PC-3 (cell line): ENCODE data around the gene ZBTB46. TPM values are rescaled to one million over a fixed set of nuclear protein-coding genes. Genes with fewer than 3 reads are reported as not detected.
"Not testable (repeated sequence)": the region's sequence is repeated elsewhere in the genome, so short reads cannot be mapped to it uniquely, and the experiment has no call there.

Experiments
- ATAC-seq: fragments of 200-7000 bp; cut with Tn5 transposase; 2 replicates; pipeline ENCODE4 v1.9.1; 2020; ENCODE audit warnings: mild to moderate bottlenecking, moderate library complexity
- BruUV-seq: library from RNA; stranded (reverse); fragments of 400-500 nt; replicated peaks from 2 replicates; lab custom pipeline; 2021; lab: Mats Ljungman, UMichigan
- CTCF ChIA-PET: fragments of 300-600 bp; sonication (Branson Sonifier 250); formaldehyde crosslinking; loops from one replicate; lab custom pipeline; 2022; ENCODE audit warnings: antibody characterized with exemption; lab: Charles Lee
- POLR2A ChIA-PET: fragments of 300-600 bp; sonication (Branson Sonifier 250); formaldehyde crosslinking; loops from one replicate; lab custom pipeline; 2022; ENCODE audit warnings: antibody characterized with exemption; ENCODE audit not compliant: unreplicated experiment; lab: Charles Lee
- DNase-seq: peaks from one replicate; pipeline ENCODE4 v3.0.0-alpha.2; 2015
- H2AFZ ChIP-seq: fragments of 300-600 bp; sonication (generic); 2 replicates; pipeline ENCODE4 v1.6.0; 2016; ENCODE audit warnings: antibody characterized with exemption, low read length
- H3F3A ChIP-seq: fragments of 300-600 bp; sonication (generic); one replicate; pipeline ENCODE4 v1.6.0; 2017; ENCODE audit warnings: antibody characterized with exemption, low read length, control low read depth, mild to moderate bottlenecking; ENCODE audit not compliant: unreplicated experiment
- H3K27ac ChIP-seq: fragments of 300-600 bp; sonication (generic); 2 replicates; pipeline ENCODE4 v1.5.1; 2016; ENCODE audit warnings: mild to moderate bottlenecking, low read length
- H3K27me3 ChIP-seq: fragments of 300-600 bp; sonication (generic); 2 replicates; pipeline ENCODE4 v1.6.1; 2016; ENCODE audit warnings: low read length, mixed read lengths
- H3K36me3 ChIP-seq: fragments of 300-600 bp; sonication (generic); 2 replicates; pipeline ENCODE4 v1.6.1; 2016; ENCODE audit warnings: low read depth, mixed run types, low read length, mixed read lengths
- H3K4me1 ChIP-seq: fragments of 300-600 bp; sonication (generic); 2 replicates; pipeline ENCODE4 v1.5.1; 2016; ENCODE audit warnings: low read length; ENCODE audit not compliant: insufficient read depth
- H3K4me2 ChIP-seq: fragments of 300-600 bp; sonication (generic); 2 replicates; pipeline ENCODE4 v1.6.0; 2016; ENCODE audit warnings: low read length
- H3K4me3 ChIP-seq: fragments of 300-600 bp; sonication (generic); 2 replicates; pipeline ENCODE4 v1.5.1; 2016; ENCODE audit warnings: mild to moderate bottlenecking, low read length, mixed read lengths
- H3K79me2 ChIP-seq: fragments of 300-600 bp; sonication (generic); 2 replicates; pipeline ENCODE4 v1.6.1; 2017; ENCODE audit warnings: low read length, mixed read lengths
- H3K9ac ChIP-seq: fragments of 300-600 bp; sonication (generic); 2 replicates; pipeline ENCODE4 v1.6.0; 2016; ENCODE audit warnings: mild to moderate bottlenecking, low read length
- H3K9me2 ChIP-seq: fragments of 300-600 bp; sonication (generic); replicated peaks from 2 replicates; pipeline ENCODE4 v1.6.1; 2016; ENCODE audit warnings: mixed run types, low read length, mixed read lengths
- H3K9me3 ChIP-seq: fragments of 300-600 bp; sonication (generic); 2 replicates; pipeline ENCODE4 v1.6.1; 2016; ENCODE audit warnings: low read length, mixed read lengths
- H4K20me1 ChIP-seq: fragments of 300-600 bp; sonication (generic); 2 replicates; pipeline ENCODE4 v1.6.1; 2016; ENCODE audit warnings: low read length, mixed read lengths
- CTCF ChIP-seq: fragments of 300-600 bp; sonication (generic); conservative IDR thresholded peaks from 2 replicates; pipeline ENCODE4 v1.5.1; 2017; ENCODE audit warnings: antibody characterized with exemption, low read depth, mild to moderate bottlenecking, low read length
- EZH2 ChIP-seq: fragments of 300-600 bp; sonication (generic); IDR thresholded peaks from one replicate; pipeline ENCODE4 v1.6.1; 2017; ENCODE audit warnings: antibody characterized with exemption, mild to moderate bottlenecking, low read length; ENCODE audit not compliant: unreplicated experiment
- EZH2phosphoT487 ChIP-seq: fragments of 300-600 bp; sonication (generic); IDR thresholded peaks from 2 replicates; pipeline ENCODE4 v1.6.1; 2018; ENCODE audit warnings: mild to moderate bottlenecking, antibody characterized with exemption, low read length, borderline replicate concordance
- intact Hi-C: fragments of 100-400 bp; cut with micrococcal nuclease; formaldehyde crosslinking; loops from 2 replicates; pipeline ENCODE4 v1.9.0; 2023
- total RNA-seq: library from RNA; depleted of rRNA; stranded (reverse); fragments of >200 nt; gene quantifications from 2 replicates; pipeline ENCODE4 v1.2.3, GENCODE V29; 2014

ZBTB46 gene
- total RNA-seq, 1 experiment from 2014 or later, result 7.3 TPM

- Histone ChIP-seq H3K27me3 (no peaks in the 10 kb centered on the region), H2AFZ (no peak overlapping the region), H3F3A (no peaks in the 10 kb centered on the region), H3K9me3 (no peaks in the 10 kb centered on the region), H3K9ac (no peak overlapping the region), H3K27ac (no peak overlapping the region), H4K20me1 (no peaks in the 10 kb centered on the region), H3K79me2 (no peaks in the 10 kb centered on the region), H3K4me3 (no peak overlapping the region), H3K4me1 (no peaks in the 10 kb centered on the region), H3K36me3 (no peaks in the 10 kb centered on the region), H3K4me2 (no peak overlapping the region), H3K9me2 (no peaks in the 10 kb centered on the region)
- no peak for DNase-seq
- ATAC-seq, result no peak
- POLR2A ChIA-PET, result no interaction called here
- intact Hi-C loops, result no loop called here
- BruUV-seq, result no TSS peak
- TF ChIP-seq EZH2 (no peak), EZH2phosphoT487 (no peak), CTCF (no peak)
- CTCF ChIA-PET, result no interaction called here
Observed at GRCh38 chr20:63807654-63808053, 23.4 kb downstream of the ZBTB46 start.

- H3K4me1 ChIP-seq, result no peaks in the 10 kb centered on the region
- no peaks in the 10 kb centered on the region for H3K79me2 ChIP-seq
- intact Hi-C loops, result no loop called here
- no peak for TF ChIP-seq EZH2
- TF ChIP-seq CTCF, result no peak
- TF ChIP-seq EZH2phosphoT487, result no peak
- ChIA-PET POLR2A (interaction anchor here (0.5 kb wide), 1 partner anchor 51 kb away, joined by 3 read pairs; no protein-coding TSS in a partner anchor), CTCF (no interaction called here)
- no peak overlapping the region for H3K4me2 ChIP-seq
- no TSS peak for BruUV-seq
- H4K20me1 ChIP-seq, result no peaks in the 10 kb centered on the region
- no peaks in the 10 kb centered on the region for H3K9me3 ChIP-seq
- ATAC-seq, result no peak
- no peak overlapping the region for H2AFZ ChIP-seq
- H3K9ac ChIP-seq, result no peak overlapping the region
- no peak overlapping the region for H3K27ac ChIP-seq
- no peak overlapping the region for H3K4me3 ChIP-seq
- H3K27me3 ChIP-seq, result no peaks in the 10 kb centered on the region
- H3F3A ChIP-seq, result no peaks in the 10 kb centered on the region
- H3K9me2 ChIP-seq, result no peaks in the 10 kb centered on the region
- no peak for DNase-seq
- H3K36me3 ChIP-seq, result no peaks in the 10 kb centered on the region
Observed at GRCh38 chr20:63804308-63804636, 26.8 kb downstream of the ZBTB46 start.

GRCh38 chr20:63802469-63803240 lies 28.4 kb downstream of the ZBTB46 start:
- H3K9ac ChIP-seq, result no peak overlapping the region
- ATAC-seq (no peak), DNase-seq (no peak)
- TF ChIP-seq CTCF (no peak), EZH2 (no peak), EZH2phosphoT487 (no peak)
- no peak overlapping the region for H2AFZ ChIP-seq
- H3K36me3 ChIP-seq, result no peaks in the 10 kb centered on the region
- H3K9me3 ChIP-seq, result no peaks in the 10 kb centered on the region
- no peak overlapping the region for H3K4me3 ChIP-seq
- no peaks in the 10 kb centered on the region for H3F3A ChIP-seq
- H3K9me2 ChIP-seq, result no peaks in the 10 kb centered on the region
- H3K27ac ChIP-seq, result no peak overlapping the region
- no peak overlapping the region for H3K4me2 ChIP-seq
- BruUV-seq, result no TSS peak
- H3K27me3 ChIP-seq, result no peaks in the 10 kb centered on the region
- no peaks in the 10 kb centered on the region for H3K79me2 ChIP-seq
- POLR2A ChIA-PET, result no interaction called here
- intact Hi-C loops, result no loop called here
- no peaks in the 10 kb centered on the region for H4K20me1 ChIP-seq
- CTCF ChIA-PET, result no interaction called here
- H3K4me1 ChIP-seq, result no peaks in the 10 kb centered on the region

- H3K27me3 ChIP-seq, H3K4me1 ChIP-seq, H3K27ac ChIP-seq, ATAC-seq, H3K79me2 ChIP-seq, H4K20me1 ChIP-seq, CTCF ChIA-PET, H3K4me3 ChIP-seq, H3F3A ChIP-seq, H2AFZ ChIP-seq, H3K9me2 ChIP-seq, H3K9ac ChIP-seq, H3K9me3 ChIP-seq, intact Hi-C loops, H3K4me2 ChIP-seq, BruUV-seq, H3K36me3 ChIP-seq: not testable (repeated sequence)
- POLR2A ChIA-PET, result interaction anchor here (0.6 kb wide), 1 partner anchor 65 kb away, joined by 4 read pairs; no protein-coding TSS in a partner anchor
- peak; percentile 20 for DNase-seq
Observed at GRCh38 chr20:63801174-63801573, 29.9 kb downstream of the ZBTB46 start.
